GM18951 (cell line): ENCODE measurements around the gene USP7.

Source experiments
- POLR2A ChIP-seq: IDR thresholded peaks from 4 replicates; pipeline ENCODE4 v1.6.1; 2011; ENCODE audit warnings: mild to moderate bottlenecking; ENCODE audit not compliant: insufficient read length, insufficient read depth; ENCODE audit errors: extremely low read depth
- in situ Hi-C: fragments of 300-500 bp; cut with MboI; formaldehyde crosslinking; loops from one replicate; pipeline ENCODE4 v1.12.0; 2022; ENCODE audit warnings: low sequenced_read_pairs, mixed read lengths, inconsistent platforms; ENCODE audit not compliant: unreplicated experiment

The USP7 gene

GRCh38 chr16:8963821-8964441, at the start of gene USP7:
Gene USP7 (minus strand): TSS chr16:8963906. CDS start chr16:8963285, 621 bp downstream.
- peak; percentile 80 for TF ChIP-seq POLR2A
- in situ Hi-C loops: no loop called here

GRCh38 chr16:9013508-9013864, 49.8 kb upstream of the USP7 start:
- in situ Hi-C loops: no loop called here
- TF ChIP-seq POLR2A: no peak

GRCh38 chr16:9012848-9013507, 49.3 kb upstream of the USP7 start:
- in situ Hi-C loops: no loop called here
- no peak for TF ChIP-seq POLR2A

GRCh38 chr16:9012330-9012729, 48.6 kb upstream of the USP7 start:
- no peak for TF ChIP-seq POLR2A
- in situ Hi-C loops: no loop called here

DNA sequence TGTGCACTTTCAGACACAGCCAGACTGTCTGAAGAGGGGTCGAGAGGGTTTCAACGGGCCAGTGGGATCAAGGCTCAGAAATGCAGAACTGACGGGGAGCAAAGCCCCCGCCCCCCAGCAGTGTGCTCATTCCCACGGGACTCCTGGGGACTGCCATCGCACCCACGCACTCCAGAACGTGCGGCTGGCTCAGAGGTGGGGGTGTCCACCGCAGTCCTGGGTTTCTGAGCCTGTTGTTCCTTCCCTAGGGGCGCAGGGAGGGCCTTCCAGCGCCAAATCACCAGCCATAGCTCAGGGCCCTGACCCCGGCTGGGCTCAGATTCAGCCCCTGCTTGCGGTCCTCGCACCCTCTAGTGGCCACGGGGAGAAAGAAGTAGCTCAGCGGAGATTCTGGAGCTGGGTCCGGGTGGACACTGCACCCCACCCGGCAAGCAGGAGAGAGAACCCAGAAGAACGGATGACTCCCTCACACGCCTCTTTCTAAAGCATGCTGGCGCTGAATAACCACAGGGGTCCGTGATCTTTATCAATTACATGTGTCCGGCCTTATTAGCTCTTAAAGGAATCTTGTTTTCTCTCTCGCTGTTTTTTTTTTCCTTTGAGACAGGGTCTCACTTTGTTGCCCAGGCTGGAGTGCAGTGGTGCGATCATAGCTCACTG, 45.0 kb upstream of the USP7 start:
- no peak for TF ChIP-seq POLR2A
- in situ Hi-C loops: no loop called here

DNA sequence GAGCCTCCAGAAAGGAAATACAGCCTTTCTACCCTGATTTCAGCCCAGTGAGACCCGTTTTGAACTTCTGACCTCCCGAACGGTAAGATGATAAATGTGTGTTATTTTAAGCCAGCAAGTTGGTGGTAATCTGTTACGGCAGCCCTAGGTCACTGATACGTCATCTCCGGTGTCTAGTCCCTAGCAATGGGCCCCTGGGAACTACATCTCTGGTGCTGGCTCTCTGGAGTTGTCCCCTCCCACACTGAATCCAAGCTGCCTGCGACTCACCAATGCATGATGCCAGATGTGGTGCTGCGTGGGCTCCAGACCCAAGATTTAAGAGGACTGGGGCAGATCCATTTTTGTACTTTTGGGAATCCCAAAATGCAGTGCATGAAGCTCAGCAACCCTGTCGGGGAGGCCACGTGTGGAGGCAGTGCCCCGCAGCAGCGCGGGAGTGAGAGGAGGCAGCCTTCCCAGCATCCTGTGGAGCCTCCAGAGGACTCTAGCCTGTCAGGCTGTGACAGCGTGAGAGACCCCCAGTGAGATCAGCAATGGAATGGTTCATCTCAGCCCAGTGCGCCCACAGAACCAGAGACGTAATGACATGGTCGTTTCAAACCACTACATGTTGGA, 43.6 kb upstream of the USP7 start:
- in situ Hi-C loops: no loop called here

DNA sequence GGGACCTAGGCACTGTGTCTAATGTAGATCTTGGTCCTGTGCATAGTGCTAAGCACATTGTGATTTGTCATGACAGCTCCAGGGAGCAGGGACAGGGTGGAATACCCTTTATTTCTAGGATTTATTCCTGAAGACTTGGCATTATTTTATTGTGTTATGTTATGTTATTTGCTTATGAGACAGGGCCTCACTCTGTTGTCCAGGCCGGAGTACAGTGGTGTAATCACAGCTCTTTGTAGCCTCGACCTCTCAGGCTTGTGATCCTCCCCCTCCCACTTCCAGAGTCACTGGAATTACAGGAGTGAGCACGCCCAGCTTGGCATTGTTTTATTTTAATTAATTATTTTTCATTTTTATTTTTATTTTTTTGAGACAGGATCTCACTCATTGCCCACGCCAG, 40.5 kb upstream of the USP7 start:
- in situ Hi-C loops: no loop called here
- TF ChIP-seq POLR2A: no peak

More for the DNA sequence above, 43.6 kb upstream of the USP7 start:
- TF ChIP-seq POLR2A: no peak

DNA sequence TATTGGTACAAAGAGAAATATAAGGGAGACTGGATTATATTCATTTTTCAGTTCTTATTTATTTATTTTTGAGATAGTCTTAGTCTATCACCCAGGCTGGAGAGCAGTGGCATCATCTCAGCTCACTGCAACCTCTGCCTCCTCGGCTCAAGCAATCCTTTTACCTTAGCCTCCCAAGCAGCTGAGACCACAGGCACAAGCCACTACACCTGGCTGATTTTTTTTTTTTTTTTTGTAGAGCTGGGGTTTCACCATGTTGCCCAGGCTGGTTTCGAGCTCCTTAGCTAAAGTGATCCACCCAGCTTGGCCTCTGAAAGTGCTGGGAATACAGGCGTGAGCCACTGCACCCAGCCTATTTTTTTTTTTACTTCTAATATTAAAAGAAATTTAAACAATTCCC, 40.1 kb upstream of the USP7 start:
- no peak for TF ChIP-seq POLR2A
- in situ Hi-C loops: no loop called here

DNA sequence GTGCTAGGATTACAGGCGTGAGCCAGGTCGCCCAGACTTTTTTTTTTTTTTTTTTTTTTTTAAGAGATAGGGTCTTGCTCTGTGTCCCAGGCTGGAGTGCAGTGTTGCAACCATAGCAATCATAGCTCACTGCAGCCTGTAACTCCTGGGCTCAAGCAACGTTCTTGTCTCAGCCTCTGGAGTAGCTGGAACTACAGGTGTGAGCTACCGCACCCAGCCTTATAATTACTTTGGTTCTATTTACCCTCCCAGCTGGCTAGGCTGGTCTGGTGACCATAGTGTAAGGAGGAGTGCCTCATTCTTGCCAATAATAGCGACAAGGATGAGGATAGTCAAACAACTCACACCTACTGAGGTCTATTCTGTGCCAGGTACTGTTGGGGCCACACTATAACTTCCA, 39.6 kb upstream of the USP7 start:
- TF ChIP-seq POLR2A: no peak
- in situ Hi-C loops: no loop called here

- TF ChIP-seq POLR2A: no peak
- in situ Hi-C loops: no loop called here
Measured at GRCh38 chr16:9002042-9002441, 38.3 kb upstream of the USP7 start.

GRCh38 chr16:9000664-9001063, 37.0 kb upstream of the USP7 start:
- no peak for TF ChIP-seq POLR2A
- in situ Hi-C loops: no loop called here

- TF ChIP-seq POLR2A: no peak
- in situ Hi-C loops: no loop called here
Measured at GRCh38 chr16:8999800-9000199, 36.1 kb upstream of the USP7 start.

- in situ Hi-C loops: no loop called here
Measured at GRCh38 chr16:8998108-8998507, 34.4 kb upstream of the USP7 start.

GRCh38 chr16:8996891-8997290, 33.2 kb upstream of the USP7 start:
- in situ Hi-C loops: no loop called here
- no peak for TF ChIP-seq POLR2A

More at GRCh38 chr16:8998108-8998507, 34.4 kb upstream of the USP7 start:
- TF ChIP-seq POLR2A: no peak

GRCh38 chr16:8990445-8990844, 26.7 kb upstream of the USP7 start:
- in situ Hi-C loops: no loop called here
- TF ChIP-seq POLR2A: no peak
